Measurements from ENCODE around the gene GALNT10.

DNA sequence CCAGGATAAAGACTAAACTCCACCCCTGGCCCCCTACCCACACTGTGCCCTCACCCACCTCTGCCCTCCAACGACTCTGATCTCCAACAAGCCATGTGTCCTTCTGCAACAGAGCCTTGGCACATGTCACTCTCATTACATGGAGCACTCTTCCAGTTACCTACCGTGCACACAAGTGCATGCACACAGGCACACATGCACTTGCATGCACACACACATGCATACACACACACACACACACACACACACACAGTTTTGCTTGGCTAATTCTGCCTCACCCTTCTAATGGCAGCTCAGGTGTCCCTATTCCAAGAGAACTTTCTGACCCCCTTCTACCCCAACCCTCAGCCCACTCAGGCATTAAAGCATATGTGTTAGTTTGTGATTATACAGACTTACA lies 19.6 kb downstream of the GALNT10 start:
- TF ChIP-seq, protein P1, sequence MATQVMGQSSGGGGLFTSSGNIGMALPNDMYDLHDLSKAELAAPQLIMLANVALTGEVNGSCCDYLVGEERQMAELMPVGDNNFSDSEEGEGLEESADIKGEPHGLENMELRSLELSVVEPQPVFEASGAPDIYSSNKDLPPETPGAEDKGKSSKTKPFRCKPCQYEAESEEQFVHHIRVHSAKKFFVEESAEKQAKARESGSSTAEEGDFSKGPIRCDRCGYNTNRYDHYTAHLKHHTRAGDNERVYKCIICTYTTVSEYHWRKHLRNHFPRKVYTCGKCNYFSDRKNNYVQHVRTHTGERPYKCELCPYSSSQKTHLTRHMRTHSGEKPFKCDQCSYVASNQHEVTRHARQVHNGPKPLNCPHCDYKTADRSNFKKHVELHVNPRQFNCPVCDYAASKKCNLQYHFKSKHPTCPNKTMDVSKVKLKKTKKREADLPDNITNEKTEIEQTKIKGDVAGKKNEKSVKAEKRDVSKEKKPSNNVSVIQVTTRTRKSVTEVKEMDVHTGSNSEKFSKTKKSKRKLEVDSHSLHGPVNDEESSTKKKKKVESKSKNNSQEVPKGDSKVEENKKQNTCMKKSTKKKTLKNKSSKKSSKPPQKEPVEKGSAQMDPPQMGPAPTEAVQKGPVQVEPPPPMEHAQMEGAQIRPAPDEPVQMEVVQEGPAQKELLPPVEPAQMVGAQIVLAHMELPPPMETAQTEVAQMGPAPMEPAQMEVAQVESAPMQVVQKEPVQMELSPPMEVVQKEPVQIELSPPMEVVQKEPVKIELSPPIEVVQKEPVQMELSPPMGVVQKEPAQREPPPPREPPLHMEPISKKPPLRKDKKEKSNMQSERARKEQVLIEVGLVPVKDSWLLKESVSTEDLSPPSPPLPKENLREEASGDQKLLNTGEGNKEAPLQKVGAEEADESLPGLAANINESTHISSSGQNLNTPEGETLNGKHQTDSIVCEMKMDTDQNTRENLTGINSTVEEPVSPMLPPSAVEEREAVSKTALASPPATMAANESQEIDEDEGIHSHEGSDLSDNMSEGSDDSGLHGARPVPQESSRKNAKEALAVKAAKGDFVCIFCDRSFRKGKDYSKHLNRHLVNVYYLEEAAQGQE (IDR thresholded peaks at IDR 0.05; ENCODE audit: insufficient replicate concordance, low read depth) = no peak
- TF ChIP-seq, protein P2, sequence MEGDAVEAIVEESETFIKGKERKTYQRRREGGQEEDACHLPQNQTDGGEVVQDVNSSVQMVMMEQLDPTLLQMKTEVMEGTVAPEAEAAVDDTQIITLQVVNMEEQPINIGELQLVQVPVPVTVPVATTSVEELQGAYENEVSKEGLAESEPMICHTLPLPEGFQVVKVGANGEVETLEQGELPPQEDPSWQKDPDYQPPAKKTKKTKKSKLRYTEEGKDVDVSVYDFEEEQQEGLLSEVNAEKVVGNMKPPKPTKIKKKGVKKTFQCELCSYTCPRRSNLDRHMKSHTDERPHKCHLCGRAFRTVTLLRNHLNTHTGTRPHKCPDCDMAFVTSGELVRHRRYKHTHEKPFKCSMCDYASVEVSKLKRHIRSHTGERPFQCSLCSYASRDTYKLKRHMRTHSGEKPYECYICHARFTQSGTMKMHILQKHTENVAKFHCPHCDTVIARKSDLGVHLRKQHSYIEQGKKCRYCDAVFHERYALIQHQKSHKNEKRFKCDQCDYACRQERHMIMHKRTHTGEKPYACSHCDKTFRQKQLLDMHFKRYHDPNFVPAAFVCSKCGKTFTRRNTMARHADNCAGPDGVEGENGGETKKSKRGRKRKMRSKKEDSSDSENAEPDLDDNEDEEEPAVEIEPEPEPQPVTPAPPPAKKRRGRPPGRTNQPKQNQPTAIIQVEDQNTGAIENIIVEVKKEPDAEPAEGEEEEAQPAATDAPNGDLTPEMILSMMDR (IDR thresholded peaks at IDR 0.05; ENCODE audit: insufficient read depth, low read length) = no peak
- TF ChIP-seq GABPA (IDR thresholded peaks at IDR 0.05; ENCODE audit: low read depth) (no peak), POLR2AphosphoS5 (IDR thresholded peaks at IDR 0.05; ENCODE audit: low read depth) (no peak)

Measured in HL-60 (cell line).